ENCODE measurements around the gene ARHGAP12.

- TF ChIP-seq ZSCAN30 (tag by site-specific recombination; IDR thresholded peaks at IDR 0.05) (peak; percentile 85), ZSCAN18 (tag by site-specific recombination; IDR thresholded peaks at IDR 0.05) (no peak)
Observed at GRCh38 chr10:31759799-31760626, 168.6 kb downstream of the ARHGAP12 start.
